K562 (cell line): ENCODE data around the gene LCLAT1. TPM values are rescaled to one million over a fixed set of nuclear protein-coding genes. Genes with fewer than 3 reads are reported as not detected.

ENCODE experiments used
- ATAC-seq: fragments of 200-7000 bp; cut with Tn5 transposase; 3 replicates; pipeline ENCODE4 v1.9.1; 2020; ENCODE audit warnings: moderate library complexity
- BruUV-seq: library from RNA; stranded (reverse); fragments of 400-500 nt; replicated peaks from 2 replicates; lab custom pipeline; 2021; lab: Mats Ljungman, UMichigan
- CTCF ChIA-PET: fragments of 300-600 bp; formaldehyde crosslinking; extraction: SDS; loops from one replicate; lab custom pipeline; 2021; ENCODE audit warnings: low intra/inter-chr PET ratio; lab: Yijun Ruan, JAX
- POLR2A ChIA-PET: fragments of 300-600, 350-650 bp; sonication (Branson Sonifier 250); formaldehyde crosslinking; extraction: SDS; loops from one replicate; lab custom pipeline; 2021; ENCODE audit warnings: antibody characterized with exemption, inconsistent platforms; lab: Yijun Ruan, JAX
- DNase-seq, 4 experiments: peaks; one replicate each; pipeline versions ENCODE4 v3.0.0 to v3.0.0-alpha.2; 2011 to 2018; ENCODE audit warnings: low spot score in 3 of 4, mixed read lengths in 3 of 4; ENCODE audit errors: extremely low read depth in 1 of 4
- FAIRE-seq: peaks from 2 replicates; lab custom pipeline; 2011; peaks lifted over from hg19 to GRCh38; lab: Jason Lieb, UNC
- H2AFZ ChIP-seq: 2 replicates; pipeline ENCODE4 v1.6.0; 2011; ENCODE audit warnings: low read depth, low read length, control low read depth, inconsistent platforms
- H3K27ac ChIP-seq: fragments of 200-600 bp; 3 replicates; pipeline ENCODE4 v1.8.0; 2011; ENCODE audit warnings: low read depth, mild to moderate bottlenecking, control low read depth, inconsistent platforms, low read length, moderate library complexity, mixed read lengths; ENCODE audit errors: extremely low read depth
- H3K27me3 ChIP-seq, 2 experiments: fragments of 300-600 bp in 1 of 2; 2 replicates in 1 of 2; 3 replicates in 1 of 2; pipeline versions ENCODE4 v1.6.0 to v1.8.0; 2011; ENCODE audit warnings: inconsistent platforms in 2 of 2, low read length in 2 of 2, mild to moderate bottlenecking in 1 of 2, mixed read lengths in 1 of 2, moderate library complexity in 1 of 2; ENCODE audit not compliant: control insufficient read depth in 2 of 2, insufficient read depth in 2 of 2
- H3K36me3 ChIP-seq: fragments of 300-600 bp; 3 replicates; pipeline ENCODE4 v1.8.0; 2011; ENCODE audit warnings: mild to moderate bottlenecking, low read length, inconsistent platforms; ENCODE audit not compliant: control insufficient read depth, insufficient read depth
- H3K4me1 ChIP-seq, 2 experiments: fragments of 200-600 bp in 1 of 2; replicated peaks in 1 of 2; 2 replicates in 1 of 2; 3 replicates in 1 of 2; pipeline versions ENCODE4 v1.5.1 to v1.8.0; 2011; ENCODE audit warnings: inconsistent platforms in 2 of 2, low read length in 2 of 2, mild to moderate bottlenecking in 1 of 2, mixed read lengths in 1 of 2, moderate library complexity in 1 of 2; ENCODE audit not compliant: control insufficient read depth in 2 of 2, insufficient read depth in 2 of 2
- H3K4me2 ChIP-seq: 2 replicates; pipeline ENCODE4 v1.6.1; 2011; ENCODE audit warnings: low read length, control low read depth, inconsistent platforms, mixed read lengths; ENCODE audit not compliant: insufficient read depth
- H3K4me3 ChIP-seq: fragments of 200-600 bp; sonication (generic), shearing (Covaris generic); 2 replicates; pipeline ENCODE4 v1.5.1; 2016; ENCODE audit warnings: control low read depth, inconsistent platforms
- H3K79me2 ChIP-seq: fragments of 200-600 bp; 3 replicates; pipeline ENCODE4 v1.8.0; 2011; ENCODE audit warnings: low read length, inconsistent platforms; ENCODE audit not compliant: control insufficient read depth, insufficient read depth
- H3K9ac ChIP-seq, 2 experiments: 2 replicates each; pipeline versions ENCODE4 v1.6.0 to v1.6.1; 2011; ENCODE audit warnings: low read depth in 2 of 2, low read length in 2 of 2, control low read depth in 1 of 2, inconsistent platforms in 1 of 2, mild to moderate bottlenecking in 1 of 2, mixed read lengths in 1 of 2; ENCODE audit not compliant: insufficient read depth in 1 of 2
- H3K9me1 ChIP-seq: one replicate; pipeline ENCODE4 v1.6.0; 2011; ENCODE audit warnings: inconsistent platforms, mild to moderate bottlenecking, low read length, moderate library complexity; ENCODE audit not compliant: control insufficient read depth, insufficient read depth
- H3K9me3 ChIP-seq: replicated peaks from 2 replicates; pipeline ENCODE4 v1.5.1; 2011; ENCODE audit warnings: low read depth, low read length, inconsistent platforms; ENCODE audit not compliant: control insufficient read depth, insufficient read depth
- H4K20me1 ChIP-seq: replicated peaks from 2 replicates; pipeline ENCODE4 v1.6.1; 2011; ENCODE audit warnings: low read length, inconsistent platforms, mixed read lengths; ENCODE audit not compliant: control insufficient read depth, insufficient read depth
- CREBBP ChIP-seq: IDR thresholded peaks from one replicate; pipeline ENCODE4 v1.6.1; 2012; ENCODE audit warnings: low read depth, mild to moderate bottlenecking, control low read depth, inconsistent platforms, low read length
- KDM1A ChIP-seq, 2 experiments: fragments of 450-650 bp; IDR thresholded peaks; 2 replicates each; pipeline ENCODE4 v1.6.1; 2016; ENCODE audit warnings: mild to moderate bottlenecking in 2 of 2
- MCM7 ChIP-seq, 2 experiments: fragments of 450-650 bp; IDR thresholded peaks; 2 replicates each; pipeline ENCODE4 v1.6.1; 2016 to 2018
- MED1 ChIP-seq: sonication (generic); formaldehyde crosslinking; IDR thresholded peaks from 2 replicates; pipeline ENCODE4 v1.8.1; 2023; ENCODE audit warnings: missing genetic modification reagents, borderline replicate concordance
- MTA3 ChIP-seq: fragments of 450-650 bp; formaldehyde crosslinking; IDR thresholded peaks from 2 replicates; pipeline ENCODE4 v1.6.1; 2017; ENCODE audit warnings: mild to moderate bottlenecking, borderline replicate concordance
- MYC ChIP-seq, 2 experiments: fragments of 250-450 bp in 1 of 2; sonication (Bioruptor Pico) in 1 of 2; IDR thresholded peaks; 2 replicates each; pipeline versions ENCODE4 v1.5.1 to v1.6.1; 2012 to 2021; ENCODE audit warnings: low read depth in 2 of 2, borderline replicate concordance in 1 of 2, improper control_type of control experiment in 1 of 2, low read length in 1 of 2, mild to moderate bottlenecking in 1 of 2, moderate library complexity in 1 of 2
- REST ChIP-seq, 2 experiments: fragments of 450-650 bp; formaldehyde crosslinking in 1 of 2; IDR thresholded peaks; 2 replicates each; pipeline versions ENCODE4 v1.4.0 to v1.6.1; 2014 to 2020; ENCODE audit warnings: mild to moderate bottlenecking in 2 of 2, borderline replicate concordance in 1 of 2, low read depth in 1 of 2
- SMAD2 ChIP-seq: fragments of 150-350 bp; IDR thresholded peaks from 2 replicates; pipeline ENCODE4 v1.6.1; 2014; ENCODE audit warnings: low read depth, mild to moderate bottlenecking, low read length
- ZC3H8 ChIP-seq: fragments of 450-650 bp; IDR thresholded peaks from 2 replicates; pipeline ENCODE4 v1.6.1; 2017
- ZNF134 ChIP-seq: fragments of 250-450 bp; sonication (Bioruptor Pico); conservative IDR thresholded peaks from 2 replicates; pipeline ENCODE4 v1.4.0; 2020
- WGBS: fragments of 100-300 bp; shearing (Covaris generic); methylation state at CpG from one replicate; pipeline ENCODE4 v1.1.6; 2016; ENCODE audit warnings: low coverage, mixed read lengths; ENCODE audit not compliant: insufficient coverage; ENCODE audit errors: missing lambda C conversion rate; 5-methylcytosine and 5-hydroxymethylcytosine counted together
- in situ Hi-C: fragments of 300-500 bp; cut with MboI; formaldehyde crosslinking; loops from 4 replicates; pipeline ENCODE4 v1.15.0; 2018; ENCODE audit warnings: inconsistent platforms, mixed read lengths
- intact Hi-C: fragments of 100-400 bp; cut with micrococcal nuclease; formaldehyde crosslinking; loops from 2 replicates; pipeline ENCODE4 v1.14.2; 2022
- polyA plus RNA-seq, 8 experiments: library from polyadenylated mRNA; depleted of rRNA in 4 of 8; stranded (reverse) in 5 of 8; unstranded in 3 of 8; fragments of >200 nt; fragmentation: Nextera tagmentation in 2 of 8; fragmentation: Illumina TruSeq in 1 of 8; extraction: Ambion mirVana in 2 of 8; extraction: Trizol in 1 of 8; gene quantifications; 2 replicates each; pipeline versions ENCODE4 v1.2.1 to v1.2.3, GENCODE V29; 2011 to 2014; ENCODE audit warnings: inconsistent platforms in 1 of 8, missing spikeins in 1 of 8
- total RNA-seq, 7 experiments: library from RNA; depleted of rRNA in 6 of 7; stranded (reverse); fragments of >200 nt in 6 of 7; fragmentation: Illumina TruSeq in 2 of 7; extraction: Trizol in 2 of 7; gene quantifications; 2 replicates each; pipeline versions ENCODE4 v1.2.1 to v1.2.3, GENCODE V29; 2011 to 2021; ENCODE audit warnings: low replicate concordance in 1 of 7
- TF ChIP-seq, protein P1 (sequence below), 2 experiments: fragments of 150-350 bp in 1 of 2; IDR thresholded peaks; 2 replicates each; pipeline ENCODE4 v1.6.1; 2012 to 2016; ENCODE audit warnings: low read depth in 2 of 2, low read length in 2 of 2, mild to moderate bottlenecking in 1 of 2, moderate library complexity in 1 of 2

LCLAT1 gene
- total and polyA plus RNA-seq, 9 of the 15 experiments (the other 6 are each of a cell fraction or from before 2014, with no cell fraction given) = 8.9 to 63.3 (median 25.4) TPM

GRCh38 chr2:30484995-30485394 is 37.9 kb downstream of the LCLAT1 start:
- Histone ChIP-seq H3K27me3 (no peaks in the 10 kb centered on the region), H3K4me1 (peaks cover 0 to 11% of the 10 kb centered on the region in 2 experiments; a peak in 2 of 5 replicates), H3K9ac (no peak overlapping the region), H3K9me1 (no peaks in the 10 kb centered on the region), H3K4me3 (no peak overlapping the region), H2AFZ (no peak overlapping the region), H3K36me3 (no peaks in the 10 kb centered on the region), H3K27ac (no peak overlapping the region), H4K20me1 (no peaks in the 10 kb centered on the region), H3K9me3 (no peaks in the 10 kb centered on the region), H3K4me2 (no peak overlapping the region), H3K79me2 (peaks cover 48% of the 10 kb centered on the region)
- in situ Hi-C loops = no loop called here
- ChIA-PET CTCF (no interaction called here), POLR2A (interaction anchor here (0.6 kb wide), 1 partner anchor 10 kb away, joined by 4 read pairs; no protein-coding TSS in a partner anchor)
- no peak for DNase-seq
- no peak for ATAC-seq
- WGBS = 84% methylated on average over 4 of the region's 4 CpGs
- FAIRE-seq = no peak
- intact Hi-C loops = no loop called here
- BruUV-seq = no TSS peak
- TF ChIP-seq KDM1A (IDR thresholded peaks at IDR 0.05) (no peak), MED1 (CRISPR knock-in tag) (no peak), MTA3 (no peak), MYC (IDR thresholded peaks at IDR 0.05; ENCODE audit: low read depth, low read length) (no peak), MYC (CRISPR knock-in tag; IDR thresholded peaks at IDR 0.05; ENCODE audit: borderline replicate concordance, low read depth) (no peak), MCM7 (IDR thresholded peaks at IDR 0.05) (no peak), CREBBP (no peak), ZC3H8 (no peak), ZNF134 (CRISPR knock-in tag) (no peak), REST (IDR thresholded peaks at IDR 0.05; ENCODE audit: borderline replicate concordance) (no peak), REST (CRISPR knock-in tag; IDR thresholded peaks at IDR 0.05; ENCODE audit: low read depth) (no peak), SMAD2 (no peak)
- TF ChIP-seq, protein P1, sequence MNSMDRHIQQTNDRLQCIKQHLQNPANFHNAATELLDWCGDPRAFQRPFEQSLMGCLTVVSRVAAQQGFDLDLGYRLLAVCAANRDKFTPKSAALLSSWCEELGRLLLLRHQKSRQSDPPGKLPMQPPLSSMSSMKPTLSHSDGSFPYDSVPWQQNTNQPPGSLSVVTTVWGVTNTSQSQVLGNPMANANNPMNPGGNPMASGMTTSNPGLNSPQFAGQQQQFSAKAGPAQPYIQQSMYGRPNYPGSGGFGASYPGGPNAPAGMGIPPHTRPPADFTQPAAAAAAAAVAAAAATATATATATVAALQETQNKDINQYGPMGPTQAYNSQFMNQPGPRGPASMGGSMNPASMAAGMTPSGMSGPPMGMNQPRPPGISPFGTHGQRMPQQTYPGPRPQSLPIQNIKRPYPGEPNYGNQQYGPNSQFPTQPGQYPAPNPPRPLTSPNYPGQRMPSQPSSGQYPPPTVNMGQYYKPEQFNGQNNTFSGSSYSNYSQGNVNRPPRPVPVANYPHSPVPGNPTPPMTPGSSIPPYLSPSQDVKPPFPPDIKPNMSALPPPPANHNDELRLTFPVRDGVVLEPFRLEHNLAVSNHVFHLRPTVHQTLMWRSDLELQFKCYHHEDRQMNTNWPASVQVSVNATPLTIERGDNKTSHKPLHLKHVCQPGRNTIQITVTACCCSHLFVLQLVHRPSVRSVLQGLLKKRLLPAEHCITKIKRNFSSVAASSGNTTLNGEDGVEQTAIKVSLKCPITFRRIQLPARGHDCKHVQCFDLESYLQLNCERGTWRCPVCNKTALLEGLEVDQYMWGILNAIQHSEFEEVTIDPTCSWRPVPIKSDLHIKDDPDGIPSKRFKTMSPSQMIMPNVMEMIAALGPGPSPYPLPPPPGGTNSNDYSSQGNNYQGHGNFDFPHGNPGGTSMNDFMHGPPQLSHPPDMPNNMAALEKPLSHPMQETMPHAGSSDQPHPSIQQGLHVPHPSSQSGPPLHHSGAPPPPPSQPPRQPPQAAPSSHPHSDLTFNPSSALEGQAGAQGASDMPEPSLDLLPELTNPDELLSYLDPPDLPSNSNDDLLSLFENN (IDR thresholded peaks at IDR 0.05; ENCODE audit: low read depth in 2 of 2, low read length in 2 of 2) = no peak
